NCI-H526 treated with DMSO at 0.1 percent for 48 hours (cell line): ENCODE data around the gene TMEM81.
A peak's percentile ranks its signal among the peaks of the same experiment; 100 is the strongest.

Experiments used
- DNase-seq: peaks from one replicate; lab custom pipeline; 2025; lab: John Stamatoyannopoulos, UW

The TMEM81 gene

GRCh38 chr1:205076245-205076761 is 8.0 kb downstream of the TMEM81 start:
- DNase-seq, result no peak

- no peak for DNase-seq
Measured at GRCh38 chr1:205075642-205076155, 8.6 kb downstream of the TMEM81 start.

- no peak for DNase-seq
Measured at GRCh38 chr1:205074513-205074912, 9.7 kb downstream of the TMEM81 start.

GRCh38 chr1:205074084-205074483 is 10.2 kb downstream of the TMEM81 start:
- DNase-seq, result no peak

GRCh38 chr1:205073511-205073910 is 10.7 kb downstream of the TMEM81 start:
- no peak for DNase-seq

GRCh38 chr1:205072881-205073280 is 11.4 kb downstream of the TMEM81 start:
- no peak for DNase-seq

DNA sequence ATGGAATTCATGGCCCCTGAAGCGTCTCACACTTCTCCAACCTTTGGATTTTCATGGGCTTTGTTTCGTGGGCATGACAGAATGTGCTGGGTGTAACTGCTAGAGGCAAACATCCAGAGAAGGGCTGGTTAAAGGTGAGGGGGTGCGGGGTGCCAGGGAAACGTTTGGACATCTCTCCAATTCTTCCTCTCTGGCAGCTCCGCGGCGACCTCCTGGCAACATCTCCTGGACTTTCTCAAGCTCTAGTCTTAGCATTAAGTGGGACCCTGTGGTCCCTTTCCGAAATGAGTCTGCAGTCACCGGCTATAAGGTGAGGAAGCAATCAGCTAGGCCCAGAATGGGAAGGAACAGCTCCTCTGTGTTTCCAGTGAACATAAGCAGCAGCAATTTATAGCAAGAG is 12.0 kb downstream of the TMEM81 start:
- no peak for DNase-seq

DNA sequence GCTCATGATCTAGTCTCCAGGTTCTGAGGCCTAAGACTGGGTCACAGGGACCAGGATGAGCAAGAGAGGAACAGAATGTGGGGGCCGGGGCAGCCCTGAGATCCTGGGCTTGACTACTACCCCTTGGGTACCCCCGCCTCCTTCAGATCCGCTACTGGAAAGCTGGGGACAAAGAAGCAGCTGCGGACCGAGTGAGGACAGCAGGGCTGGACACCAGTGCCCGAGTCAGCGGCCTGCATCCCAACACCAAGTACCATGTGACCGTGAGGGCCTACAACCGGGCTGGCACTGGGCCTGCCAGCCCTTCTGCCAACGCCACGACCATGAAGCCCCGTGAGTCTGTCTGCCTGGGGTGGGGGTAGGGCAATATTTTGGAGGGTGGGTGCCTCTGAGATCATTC is 12.5 kb downstream of the TMEM81 start:
- no peak for DNase-seq

DNA sequence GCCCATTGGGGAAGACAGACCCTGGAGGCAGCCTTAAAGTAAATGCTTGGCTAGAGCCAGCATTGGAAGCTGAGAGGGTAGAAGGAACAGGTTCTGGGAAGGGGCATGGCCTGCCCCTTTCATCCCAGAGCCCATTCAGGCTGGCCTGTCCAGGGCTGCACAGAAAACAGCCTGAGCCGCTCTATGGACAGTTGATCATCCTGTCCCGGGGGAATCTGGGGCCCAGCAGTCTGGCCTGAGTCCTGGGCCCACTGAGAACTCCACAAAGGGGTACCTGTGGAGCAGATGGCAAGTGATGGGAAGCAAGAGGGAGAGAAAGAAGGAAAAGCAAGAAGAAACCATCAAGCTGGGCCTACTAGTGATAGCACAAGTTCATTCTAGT is 13.2 kb downstream of the TMEM81 start:
- DNase-seq, result no peak

GRCh38 chr1:205069371-205070125 is 14.7 kb downstream of the TMEM81 start:
- no peak for DNase-seq

DNA sequence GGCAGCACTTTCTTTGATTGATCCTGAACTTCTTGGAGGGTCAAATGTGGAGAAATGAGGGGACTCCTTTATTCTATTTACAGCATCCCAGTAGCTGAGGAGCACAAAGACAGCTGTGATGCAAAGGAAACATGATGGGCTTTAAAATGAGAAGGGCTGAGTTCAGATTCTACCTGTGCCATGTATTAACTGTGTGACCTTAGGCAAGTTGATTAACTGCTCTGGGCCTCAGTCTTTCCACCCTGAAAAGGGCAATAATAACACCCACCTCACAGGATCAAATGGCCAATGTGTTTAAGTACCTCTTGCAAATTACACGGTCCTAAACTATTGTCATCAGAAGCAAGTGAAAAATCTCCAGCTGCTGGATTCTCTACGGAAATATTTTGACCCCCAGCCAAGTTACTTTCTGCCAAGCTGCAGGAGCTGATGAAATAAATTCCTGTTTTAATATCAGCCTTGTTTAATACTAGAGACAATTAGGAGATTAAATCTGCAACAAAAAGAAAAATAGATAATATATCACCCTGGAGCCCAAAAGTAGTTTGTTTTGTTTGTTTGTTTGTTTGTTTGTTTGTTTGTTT is 15.7 kb downstream of the TMEM81 start:
- no peak for DNase-seq

DNA sequence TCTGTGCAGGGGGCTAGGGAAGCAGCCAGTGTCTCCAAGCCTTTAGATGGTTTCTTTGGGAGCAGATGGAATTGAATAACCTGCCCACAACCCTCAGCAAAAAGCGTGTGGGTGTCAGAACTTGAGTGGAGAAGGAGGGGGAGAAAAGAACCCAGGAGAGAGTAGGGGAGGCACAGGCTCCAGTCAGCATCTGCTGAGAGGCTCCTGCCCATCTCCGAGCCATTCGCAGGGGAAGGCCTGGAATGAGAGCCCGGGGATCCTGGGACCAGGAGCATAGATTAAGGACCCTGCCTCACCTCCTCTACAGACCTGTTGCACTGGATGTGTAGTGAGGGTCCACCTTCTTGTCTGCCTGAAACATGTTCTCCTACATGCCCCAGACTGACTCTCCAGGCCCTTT is 16.3 kb downstream of the TMEM81 start:
- no peak for DNase-seq

- DNase-seq, result no peak
Measured at GRCh38 chr1:205067031-205067430, 17.2 kb downstream of the TMEM81 start.

GRCh38 chr1:205066141-205066818 is 18.0 kb downstream of the TMEM81 start:
- no peak for DNase-seq

- DNase-seq, result no peak
Measured at GRCh38 chr1:205065666-205066065, 18.6 kb downstream of the TMEM81 start.

DNA sequence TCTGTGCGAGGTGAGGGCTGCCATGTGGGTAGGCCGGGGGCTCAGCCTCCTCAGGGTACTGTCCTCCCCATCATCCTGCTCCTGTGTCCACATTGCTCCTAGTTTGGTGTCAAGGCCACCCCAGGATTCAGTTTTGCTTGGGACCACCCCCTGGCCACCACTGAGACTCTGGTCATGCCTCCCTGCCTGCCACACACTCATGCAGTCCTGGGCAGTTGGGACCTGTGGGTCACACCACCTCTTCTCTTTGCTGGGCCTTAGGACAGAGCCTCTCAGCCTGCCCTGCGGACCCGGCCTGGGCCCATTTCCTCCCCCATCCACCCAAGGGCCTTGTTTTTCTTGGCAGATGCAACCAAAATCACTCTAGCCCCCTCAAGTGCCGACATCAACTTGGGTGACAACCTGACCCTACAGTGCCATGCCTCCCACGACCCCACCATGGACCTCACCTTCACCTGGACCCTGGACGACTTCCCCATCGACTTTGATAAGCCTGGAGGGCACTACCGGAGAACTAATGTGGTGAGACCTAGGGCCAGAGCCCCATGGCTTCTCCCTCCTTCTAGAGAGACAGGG is 19.4 kb downstream of the TMEM81 start:
- DNase-seq, result no peak

DNA sequence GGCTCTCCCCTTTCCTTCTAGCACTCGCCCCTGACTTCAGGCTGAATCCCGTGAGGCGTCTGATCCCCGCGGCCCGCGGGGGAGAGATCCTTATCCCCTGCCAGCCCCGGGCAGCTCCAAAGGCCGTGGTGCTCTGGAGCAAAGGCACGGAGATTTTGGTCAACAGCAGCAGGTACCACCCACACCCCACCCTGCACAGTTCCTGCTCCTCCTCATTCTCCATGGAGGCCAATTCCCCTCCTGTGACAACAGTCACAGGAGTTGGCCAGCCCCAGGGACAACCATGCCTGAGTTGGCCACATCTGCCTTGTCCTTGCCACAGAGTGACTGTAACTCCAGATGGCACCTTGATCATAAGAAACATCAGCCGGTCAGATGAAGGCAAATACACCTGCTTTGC is 20.0 kb downstream of the TMEM81 start:
- DNase-seq, result no peak

DNA sequence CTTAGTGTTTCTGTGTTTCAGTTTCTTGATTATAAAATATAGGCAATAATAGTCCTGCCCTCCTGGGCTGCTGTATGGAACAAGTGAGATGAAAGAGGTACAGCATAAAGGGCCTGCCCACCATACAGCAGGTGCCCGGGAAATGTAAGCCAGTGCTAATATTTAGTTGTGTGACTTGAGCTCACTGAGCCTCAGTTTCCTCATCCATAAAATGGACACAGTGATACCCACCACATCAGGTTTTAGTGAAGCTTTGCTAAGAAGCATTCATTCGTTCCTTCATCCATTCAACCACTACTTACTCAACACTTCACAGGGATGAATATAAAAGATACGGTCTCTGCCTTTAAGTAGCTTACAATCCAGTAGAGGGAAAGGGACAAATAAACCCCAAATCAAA is 21.4 kb downstream of the TMEM81 start:
- no peak for DNase-seq

DNA sequence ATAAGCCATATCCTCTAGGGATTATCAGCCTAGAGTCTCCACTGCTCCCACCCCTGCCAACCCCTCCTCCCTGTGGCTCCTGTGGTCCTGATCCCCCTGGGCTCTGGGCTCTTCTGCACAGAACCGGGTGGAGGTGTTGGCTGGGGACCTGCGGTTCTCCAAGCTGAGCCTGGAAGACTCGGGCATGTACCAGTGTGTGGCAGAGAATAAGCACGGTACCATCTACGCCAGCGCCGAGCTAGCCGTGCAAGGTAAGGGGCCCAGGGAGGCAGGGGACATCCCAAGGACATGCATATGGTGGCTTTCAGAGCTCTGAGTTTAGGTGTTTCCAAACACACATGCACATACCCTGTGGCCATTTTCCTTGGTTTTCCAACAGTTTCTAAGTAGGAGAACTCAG is 21.9 kb downstream of the TMEM81 start:
- no peak for DNase-seq

GRCh38 chr1:205061665-205062069 is 22.6 kb downstream of the TMEM81 start:
- DNase-seq, result peak; percentile 41

- DNase-seq, result no peak
Measured at GRCh38 chr1:205061227-205061626, 23.0 kb downstream of the TMEM81 start.

DNA sequence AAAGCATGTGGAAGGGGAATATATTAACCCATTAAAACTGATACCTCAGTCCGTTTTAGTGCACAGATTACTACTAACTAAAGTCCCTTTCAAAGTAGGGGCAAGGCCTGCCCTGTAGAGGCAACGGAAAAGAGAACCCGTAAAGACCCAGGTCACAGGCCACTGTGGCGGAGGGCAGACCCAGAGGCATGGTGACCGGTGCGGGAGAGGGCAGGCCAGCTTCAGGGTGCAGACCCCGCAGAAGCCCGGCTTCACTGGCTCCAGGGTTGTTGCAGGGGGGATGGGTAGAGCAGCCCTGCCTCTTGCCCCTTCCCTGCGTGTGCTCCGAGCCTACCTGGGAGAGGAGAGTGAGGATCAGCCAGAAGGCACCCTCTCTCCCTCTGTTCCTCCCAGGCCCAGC is 23.5 kb downstream of the TMEM81 start:
- DNase-seq, result no peak

- no peak for DNase-seq
Measured at GRCh38 chr1:205059660-205060059, 24.6 kb downstream of the TMEM81 start.
